Measurements from ENCODE around the gene USH2A. TPM values are rescaled to one million over a fixed set of nuclear protein-coding genes. Genes with fewer than 3 reads are reported as not detected.

USH2A gene
- total RNA-seq, 1 donor from 2014 or later: not detected

DNA sequence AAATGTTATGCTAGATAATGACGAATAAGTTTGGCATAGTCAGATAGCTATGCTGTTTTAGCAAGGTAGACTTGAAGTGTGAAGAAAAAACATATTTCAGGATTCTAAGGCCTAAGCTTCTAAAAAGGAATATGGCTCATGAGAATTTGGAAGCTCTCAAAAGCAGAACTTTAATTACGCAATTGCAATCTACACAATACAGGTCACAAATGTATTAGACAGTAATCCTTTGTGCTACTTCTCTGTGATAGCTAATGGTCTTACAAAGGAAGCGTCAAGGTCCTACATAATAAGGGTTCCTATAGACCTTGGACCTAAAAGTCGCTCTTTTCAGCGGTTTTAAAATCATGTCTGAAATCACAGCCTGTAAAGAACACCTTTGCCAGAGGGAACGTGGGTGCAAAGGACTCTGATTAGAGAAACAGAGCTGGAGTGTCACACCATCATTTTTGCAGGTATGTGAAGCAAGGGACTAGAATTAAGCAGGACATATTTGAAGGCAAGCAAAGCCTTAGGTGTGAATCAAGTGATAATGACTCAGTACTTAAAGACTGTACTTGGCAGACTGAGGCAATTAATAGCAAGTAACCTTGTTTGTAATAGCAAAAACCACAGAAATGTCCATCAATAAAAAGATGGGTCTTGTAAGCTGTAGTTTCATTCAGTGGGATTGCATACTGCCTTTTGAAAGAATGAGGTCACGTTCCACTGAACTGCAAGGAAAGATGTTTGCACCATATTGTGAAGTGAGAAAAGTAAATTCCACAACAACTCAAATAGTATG, 436.0 kb downstream of the USH2A start:
- DNase-seq (ENCODE audit: extremely low spot score, unreplicated experiment): no peak
- no peaks in the 10 kb centered on the region for H3K4me1 Mint-ChIP-seq (ENCODE audit: unreplicated experiment)
- H3K27ac Mint-ChIP-seq (ENCODE audit: unreplicated experiment): no peak overlapping the region
- TF ChIP-seq CTCF (IDR thresholded peaks at IDR 0.05): no peak
- no peak overlapping the region for H3K4me3 Mint-ChIP-seq (ENCODE audit: unreplicated experiment)
- no peaks in the 10 kb centered on the region for H3K9me3 Mint-ChIP-seq (ENCODE audit: unreplicated experiment)
- H3K27me3 Mint-ChIP-seq (ENCODE audit: unreplicated experiment): peaks cover 6% of the 10 kb centered on the region
- no peaks in the 10 kb centered on the region for H3K36me3 Mint-ChIP-seq (ENCODE audit: unreplicated experiment)

DNA sequence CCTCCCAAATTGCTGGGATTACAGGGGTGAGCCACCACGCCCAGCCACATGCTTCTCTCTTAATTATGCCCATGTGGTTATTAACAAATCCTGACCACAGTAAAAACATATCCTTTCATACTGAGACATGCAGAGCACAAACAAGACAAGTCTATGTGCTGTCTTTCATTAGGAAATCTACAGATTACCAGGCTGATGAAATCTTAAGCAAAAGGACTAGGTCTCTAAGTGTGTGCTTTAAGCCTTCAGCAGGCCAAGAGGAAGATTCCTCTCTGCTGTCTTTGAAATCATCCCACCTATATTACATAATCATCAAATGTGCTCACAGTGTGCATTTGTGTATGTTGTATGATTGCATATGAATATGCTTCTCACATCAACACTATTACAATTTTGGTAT, 436.8 kb downstream of the USH2A start:
- Mint-ChIP-seq H3K27me3 (ENCODE audit: unreplicated experiment) (peaks cover 7% of the 10 kb centered on the region), H3K4me3 (ENCODE audit: unreplicated experiment) (no peak overlapping the region), H3K4me1 (ENCODE audit: unreplicated experiment) (no peaks in the 10 kb centered on the region), H3K27ac (ENCODE audit: unreplicated experiment) (no peak overlapping the region), H3K9me3 (ENCODE audit: unreplicated experiment) (no peaks in the 10 kb centered on the region), H3K36me3 (ENCODE audit: unreplicated experiment) (no peaks in the 10 kb centered on the region)
- no peak for TF ChIP-seq CTCF (IDR thresholded peaks at IDR 0.05)
- DNase-seq (ENCODE audit: extremely low spot score, unreplicated experiment): no peak

GRCh38 chr1:215983680-215984079, 439.6 kb downstream of the USH2A start:
- H3K4me3 Mint-ChIP-seq (ENCODE audit: unreplicated experiment): no peak overlapping the region
- H3K27ac Mint-ChIP-seq (ENCODE audit: unreplicated experiment): no peak overlapping the region
- no peak for TF ChIP-seq CTCF (IDR thresholded peaks at IDR 0.05)
- H3K9me3 Mint-ChIP-seq (ENCODE audit: unreplicated experiment): no peaks in the 10 kb centered on the region
- DNase-seq (ENCODE audit: extremely low spot score, unreplicated experiment): no peak
- peaks cover 3% of the 10 kb centered on the region for H3K27me3 Mint-ChIP-seq (ENCODE audit: unreplicated experiment)
- H3K36me3 Mint-ChIP-seq (ENCODE audit: unreplicated experiment): no peaks in the 10 kb centered on the region
- no peaks in the 10 kb centered on the region for H3K4me1 Mint-ChIP-seq (ENCODE audit: unreplicated experiment)

DNA sequence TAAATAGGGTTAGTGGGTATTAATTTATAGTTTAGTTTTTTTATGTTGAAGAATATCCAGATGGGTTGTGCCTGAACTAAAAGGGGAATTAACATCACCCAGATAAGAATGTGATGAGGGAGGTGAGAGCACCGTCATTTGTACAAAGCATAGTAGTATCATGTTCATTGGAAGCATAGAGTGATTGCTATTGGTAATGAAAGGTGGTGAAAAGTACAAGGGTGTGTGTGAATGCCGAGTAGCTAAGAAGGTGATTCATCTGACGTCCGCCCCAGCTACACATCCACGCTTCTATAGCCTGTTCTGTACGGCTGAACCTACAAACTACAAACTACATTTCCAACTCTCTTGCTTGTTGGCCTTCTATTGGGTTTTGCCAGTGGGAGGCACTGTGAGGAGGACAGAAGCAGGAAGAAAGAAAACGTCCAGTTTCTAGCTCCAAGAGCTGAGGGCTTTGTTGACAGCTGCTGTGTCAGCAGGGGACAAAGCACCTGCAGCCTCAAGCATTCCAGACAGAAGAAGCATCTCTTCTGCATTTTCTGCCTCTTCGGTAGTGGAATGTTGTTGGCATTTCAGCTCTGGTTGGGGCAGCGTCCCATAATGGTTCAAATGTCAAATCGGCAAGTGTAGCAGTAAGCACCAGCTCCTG, 451.3 kb downstream of the USH2A start:
- no peak for TF ChIP-seq CTCF (IDR thresholded peaks at IDR 0.05)
- no peaks in the 10 kb centered on the region for H3K4me1 Mint-ChIP-seq (ENCODE audit: unreplicated experiment)
- no peak overlapping the region for H3K4me3 Mint-ChIP-seq (ENCODE audit: unreplicated experiment)
- H3K27me3 Mint-ChIP-seq (ENCODE audit: unreplicated experiment): peaks cover 4% of the 10 kb centered on the region
- DNase-seq (ENCODE audit: extremely low spot score, unreplicated experiment): no peak
- no peak overlapping the region for H3K27ac Mint-ChIP-seq (ENCODE audit: unreplicated experiment)
- no peaks in the 10 kb centered on the region for H3K9me3 Mint-ChIP-seq (ENCODE audit: unreplicated experiment)
- no peaks in the 10 kb centered on the region for H3K36me3 Mint-ChIP-seq (ENCODE audit: unreplicated experiment)

DNA sequence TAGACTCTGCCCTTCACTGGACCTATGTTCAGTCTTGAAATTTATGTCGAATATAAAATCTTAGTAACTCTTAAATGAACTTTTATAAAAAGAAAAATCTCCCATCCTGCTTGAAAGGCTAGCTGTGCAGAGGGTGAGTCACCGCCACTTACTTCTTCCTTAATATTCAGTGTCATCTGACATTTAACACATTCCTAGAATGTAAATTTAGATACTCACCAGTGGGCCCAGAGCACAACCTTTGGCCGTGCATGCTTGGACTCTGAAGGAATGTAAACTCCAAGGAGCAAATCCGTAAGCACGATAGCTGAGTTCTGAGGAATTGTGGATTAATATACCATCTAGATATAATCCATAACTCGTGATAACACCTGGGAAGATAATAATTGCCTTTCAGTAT, 452.8 kb downstream of the USH2A start:
- no peaks in the 10 kb centered on the region for H3K9me3 Mint-ChIP-seq (ENCODE audit: unreplicated experiment)
- no peak overlapping the region for H3K4me3 Mint-ChIP-seq (ENCODE audit: unreplicated experiment)
- no peaks in the 10 kb centered on the region for H3K4me1 Mint-ChIP-seq (ENCODE audit: unreplicated experiment)
- H3K27ac Mint-ChIP-seq (ENCODE audit: unreplicated experiment): no peak overlapping the region
- DNase-seq (ENCODE audit: extremely low spot score, unreplicated experiment): no peak
- TF ChIP-seq CTCF (IDR thresholded peaks at IDR 0.05): no peak
- no peaks in the 10 kb centered on the region for H3K36me3 Mint-ChIP-seq (ENCODE audit: unreplicated experiment)
- H3K27me3 Mint-ChIP-seq (ENCODE audit: unreplicated experiment): peaks cover 6% of the 10 kb centered on the region
